K562 (cell line): ENCODE data around the gene B4GALT7. TPM values are rescaled to one million over a fixed set of nuclear protein-coding genes. Genes with fewer than 3 reads are reported as not detected.

Experiments
- ARID1B ChIP-seq: fragments of 450-650 bp; IDR thresholded peaks from 2 replicates; pipeline ENCODE4 v1.6.1; 2016; ENCODE audit warnings: antibody characterized with exemption, mild to moderate bottlenecking, inconsistent platforms
- ATF1 ChIP-seq, 2 experiments: fragments of 450-650 bp in 1 of 2; IDR thresholded peaks; 2 replicates each; pipeline ENCODE4 v1.6.1; 2016; ENCODE audit warnings: missing compliant biosample characterization in 1 of 2, missing genetic modification characterization in 1 of 2
- CCAR2 ChIP-seq: fragments of 200-400 bp; formaldehyde crosslinking; IDR thresholded peaks from 2 replicates; pipeline ENCODE4 v1.6.1; 2017; ENCODE audit warnings: mild to moderate bottlenecking, low read depth, low read length
- CCNT2 ChIP-seq: IDR thresholded peaks from 2 replicates; pipeline ENCODE4 v1.6.1; 2011; ENCODE audit warnings: borderline replicate concordance, low read depth, mild to moderate bottlenecking, moderate library complexity, mixed read lengths, low read length; ENCODE audit not compliant: insufficient read length; ENCODE audit errors: extremely low read depth
- ESRRA ChIP-seq: fragments of 450-650 bp; IDR thresholded peaks from 2 replicates; pipeline ENCODE4 v1.6.1; 2014; ENCODE audit warnings: low read depth, mild to moderate bottlenecking, moderate library complexity, borderline replicate concordance
- KAT2B ChIP-seq: IDR thresholded peaks from one replicate; pipeline ENCODE4 v1.6.1; 2012; ENCODE audit warnings: low read depth, mild to moderate bottlenecking, control low read depth, inconsistent platforms, low read length, moderate library complexity
- KAT7 ChIP-seq: sonication (generic); formaldehyde crosslinking; IDR thresholded peaks from 2 replicates; pipeline ENCODE4 v1.8.0; 2022; ENCODE audit warnings: missing genetic modification reagents, mild to moderate bottlenecking, borderline replicate concordance
- MCM7 ChIP-seq, 2 experiments: fragments of 450-650 bp; IDR thresholded peaks; 2 replicates each; pipeline ENCODE4 v1.6.1; 2016 to 2018
- NCOA4 ChIP-seq: fragments of 450-650 bp; IDR thresholded peaks from 2 replicates; pipeline ENCODE4 v1.6.1; 2018; ENCODE audit warnings: mild to moderate bottlenecking; ENCODE audit not compliant: partially characterized antibody
- ZBTB7A ChIP-seq: IDR thresholded peaks from 2 replicates; pipeline ENCODE4 v1.6.1; 2011; ENCODE audit warnings: low read depth, mild to moderate bottlenecking, low read length, moderate library complexity, borderline replicate concordance; ENCODE audit not compliant: control insufficient read depth
- ZNF324 ChIP-seq: fragments of 250-450 bp; sonication (Bioruptor Pico); IDR thresholded peaks from 2 replicates; pipeline ENCODE4 v1.4.0; 2020; ENCODE audit warnings: mild to moderate bottlenecking
- ZNF668 ChIP-seq: fragments of 250-450 bp; sonication (Bioruptor Pico); IDR thresholded peaks from 2 replicates; pipeline ENCODE4 v1.8.0; 2022; ENCODE audit warnings: mild to moderate bottlenecking, inconsistent platforms
- polyA plus RNA-seq, 8 experiments: library from polyadenylated mRNA; depleted of rRNA in 4 of 8; stranded (reverse) in 5 of 8; unstranded in 3 of 8; fragments of >200 nt; fragmentation: Nextera tagmentation in 2 of 8; fragmentation: Illumina TruSeq in 1 of 8; extraction: Ambion mirVana in 2 of 8; extraction: Trizol in 1 of 8; gene quantifications; 2 replicates each; pipeline versions ENCODE4 v1.2.1 to v1.2.3, GENCODE V29; 2011 to 2014; ENCODE audit warnings: inconsistent platforms in 1 of 8, missing spikeins in 1 of 8
- total RNA-seq, 7 experiments: library from RNA; depleted of rRNA in 6 of 7; stranded (reverse); fragments of >200 nt in 6 of 7; fragmentation: Illumina TruSeq in 2 of 7; extraction: Trizol in 2 of 7; gene quantifications; 2 replicates each; pipeline versions ENCODE4 v1.2.1 to v1.2.3, GENCODE V29; 2011 to 2021; ENCODE audit warnings: low replicate concordance in 1 of 7
- TF ChIP-seq, protein P1 (sequence below): fragments of 250-450 bp; sonication (Bioruptor Pico); IDR thresholded peaks from 2 replicates; pipeline ENCODE4 v1.4.0; 2020; ENCODE audit warnings: mild to moderate bottlenecking, moderate library complexity
- TF ChIP-seq, protein P2 (sequence below): sonication (generic); formaldehyde crosslinking; IDR thresholded peaks from 2 replicates; pipeline ENCODE4 v1.8.0; 2023; ENCODE audit warnings: mild to moderate bottlenecking, missing genetic modification reagents
- TF ChIP-seq, protein P3 (sequence below): sonication (generic); formaldehyde crosslinking; IDR thresholded peaks from 2 replicates; pipeline ENCODE4 v1.8.0; 2023; ENCODE audit warnings: mild to moderate bottlenecking, missing genetic modification reagents
- TF ChIP-seq, protein P4 (sequence below): IDR thresholded peaks from 2 replicates; pipeline ENCODE4 v1.6.1; 2011; ENCODE audit warnings: borderline replicate concordance, low read depth, mild to moderate bottlenecking, moderate library complexity, low read length; ENCODE audit not compliant: insufficient read depth, poor library complexity, severe bottlenecking

The B4GALT7 gene
- total and polyA plus RNA-seq, 9 of the 15 experiments (the other 6 are each of a cell fraction or from before 2014, with no cell fraction given): 0.34 to 17.7 (median 9.1) TPM

DNA sequence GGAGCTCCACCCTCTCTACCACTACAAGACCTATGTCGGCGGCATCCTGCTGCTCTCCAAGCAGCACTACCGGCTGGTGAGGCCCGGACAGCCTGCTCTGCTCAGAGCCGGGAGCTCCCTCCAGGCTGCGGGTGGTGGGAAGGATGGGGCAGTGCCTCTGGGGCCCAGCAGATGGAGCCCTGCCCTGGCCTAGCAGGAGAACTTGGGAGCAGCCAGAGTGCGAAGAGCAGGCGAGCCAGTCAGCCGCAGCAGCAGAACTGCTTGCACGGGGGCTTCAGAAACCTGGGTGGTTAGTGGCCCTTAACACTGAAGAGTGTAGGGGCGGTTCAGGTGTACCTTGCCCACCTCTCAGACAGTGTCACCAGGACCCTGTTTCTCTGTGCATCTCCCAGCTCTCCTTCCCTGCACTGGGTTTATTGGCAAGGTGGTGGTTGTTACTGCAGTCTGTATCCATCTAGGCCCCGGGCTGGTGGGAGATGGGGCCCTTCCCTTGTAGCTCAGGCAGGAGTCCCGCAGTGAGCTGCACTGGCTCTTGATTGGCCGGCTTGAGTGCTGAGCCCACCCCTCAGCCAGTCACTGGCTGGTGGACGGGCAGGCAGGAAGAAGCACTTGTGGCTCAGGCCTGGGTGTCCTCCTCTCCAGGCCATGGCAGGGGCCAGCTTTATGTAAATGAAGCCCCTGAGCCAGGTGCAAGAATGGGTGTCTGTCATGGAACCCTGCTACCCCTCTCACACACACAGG, 7.7 kb downstream of the B4GALT7 start (continued):
- TF ChIP-seq KAT2B (no peak), NCOA4 (no peak), ARID1B (no peak), ZNF668 (CRISPR knock-in tag) (no peak), ATF1 (CRISPR knock-in tag; IDR thresholded peaks at IDR 0.05) (no peak), ATF1 (tag; IDR thresholded peaks at IDR 0.05) (no peak), KAT7 (CRISPR knock-in tag) (no peak), ZBTB7A (no peak), ESRRA (no peak), ZNF324 (CRISPR knock-in tag) (no peak), MCM7 (IDR thresholded peaks at IDR 0.05) (no peak), CCNT2 (no peak), CCAR2 (no peak)
- TF ChIP-seq, protein P1, sequence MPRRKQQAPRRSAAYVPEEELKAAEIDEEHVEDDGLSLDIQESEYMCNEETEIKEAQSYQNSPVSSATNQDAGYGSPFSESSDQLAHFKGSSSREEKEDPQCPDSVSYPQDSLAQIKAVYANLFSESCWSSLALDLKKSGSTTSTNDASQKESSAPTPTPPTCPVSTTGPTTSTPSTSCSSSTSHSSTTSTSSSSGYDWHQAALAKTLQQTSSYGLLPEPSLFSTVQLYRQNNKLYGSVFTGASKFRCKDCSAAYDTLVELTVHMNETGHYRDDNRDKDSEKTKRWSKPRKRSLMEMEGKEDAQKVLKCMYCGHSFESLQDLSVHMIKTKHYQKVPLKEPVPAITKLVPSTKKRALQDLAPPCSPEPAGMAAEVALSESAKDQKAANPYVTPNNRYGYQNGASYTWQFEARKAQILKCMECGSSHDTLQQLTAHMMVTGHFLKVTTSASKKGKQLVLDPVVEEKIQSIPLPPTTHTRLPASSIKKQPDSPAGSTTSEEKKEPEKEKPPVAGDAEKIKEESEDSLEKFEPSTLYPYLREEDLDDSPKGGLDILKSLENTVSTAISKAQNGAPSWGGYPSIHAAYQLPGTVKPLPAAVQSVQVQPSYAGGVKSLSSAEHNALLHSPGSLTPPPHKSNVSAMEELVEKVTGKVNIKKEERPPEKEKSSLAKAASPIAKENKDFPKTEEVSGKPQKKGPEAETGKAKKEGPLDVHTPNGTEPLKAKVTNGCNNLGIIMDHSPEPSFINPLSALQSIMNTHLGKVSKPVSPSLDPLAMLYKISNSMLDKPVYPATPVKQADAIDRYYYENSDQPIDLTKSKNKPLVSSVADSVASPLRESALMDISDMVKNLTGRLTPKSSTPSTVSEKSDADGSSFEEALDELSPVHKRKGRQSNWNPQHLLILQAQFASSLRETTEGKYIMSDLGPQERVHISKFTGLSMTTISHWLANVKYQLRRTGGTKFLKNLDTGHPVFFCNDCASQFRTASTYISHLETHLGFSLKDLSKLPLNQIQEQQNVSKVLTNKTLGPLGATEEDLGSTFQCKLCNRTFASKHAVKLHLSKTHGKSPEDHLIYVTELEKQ (CRISPR knock-in tag): no peak
- TF ChIP-seq, protein P2, sequence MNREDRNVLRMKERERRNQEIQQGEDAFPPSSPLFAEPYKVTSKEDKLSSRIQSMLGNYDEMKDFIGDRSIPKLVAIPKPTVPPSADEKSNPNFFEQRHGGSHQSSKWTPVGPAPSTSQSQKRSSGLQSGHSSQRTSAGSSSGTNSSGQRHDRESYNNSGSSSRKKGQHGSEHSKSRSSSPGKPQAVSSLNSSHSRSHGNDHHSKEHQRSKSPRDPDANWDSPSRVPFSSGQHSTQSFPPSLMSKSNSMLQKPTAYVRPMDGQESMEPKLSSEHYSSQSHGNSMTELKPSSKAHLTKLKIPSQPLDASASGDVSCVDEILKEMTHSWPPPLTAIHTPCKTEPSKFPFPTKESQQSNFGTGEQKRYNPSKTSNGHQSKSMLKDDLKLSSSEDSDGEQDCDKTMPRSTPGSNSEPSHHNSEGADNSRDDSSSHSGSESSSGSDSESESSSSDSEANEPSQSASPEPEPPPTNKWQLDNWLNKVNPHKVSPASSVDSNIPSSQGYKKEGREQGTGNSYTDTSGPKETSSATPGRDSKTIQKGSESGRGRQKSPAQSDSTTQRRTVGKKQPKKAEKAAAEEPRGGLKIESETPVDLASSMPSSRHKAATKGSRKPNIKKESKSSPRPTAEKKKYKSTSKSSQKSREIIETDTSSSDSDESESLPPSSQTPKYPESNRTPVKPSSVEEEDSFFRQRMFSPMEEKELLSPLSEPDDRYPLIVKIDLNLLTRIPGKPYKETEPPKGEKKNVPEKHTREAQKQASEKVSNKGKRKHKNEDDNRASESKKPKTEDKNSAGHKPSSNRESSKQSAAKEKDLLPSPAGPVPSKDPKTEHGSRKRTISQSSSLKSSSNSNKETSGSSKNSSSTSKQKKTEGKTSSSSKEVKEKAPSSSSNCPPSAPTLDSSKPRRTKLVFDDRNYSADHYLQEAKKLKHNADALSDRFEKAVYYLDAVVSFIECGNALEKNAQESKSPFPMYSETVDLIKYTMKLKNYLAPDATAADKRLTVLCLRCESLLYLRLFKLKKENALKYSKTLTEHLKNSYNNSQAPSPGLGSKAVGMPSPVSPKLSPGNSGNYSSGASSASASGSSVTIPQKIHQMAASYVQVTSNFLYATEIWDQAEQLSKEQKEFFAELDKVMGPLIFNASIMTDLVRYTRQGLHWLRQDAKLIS (CRISPR knock-in tag): no peak
- TF ChIP-seq, protein P3, sequence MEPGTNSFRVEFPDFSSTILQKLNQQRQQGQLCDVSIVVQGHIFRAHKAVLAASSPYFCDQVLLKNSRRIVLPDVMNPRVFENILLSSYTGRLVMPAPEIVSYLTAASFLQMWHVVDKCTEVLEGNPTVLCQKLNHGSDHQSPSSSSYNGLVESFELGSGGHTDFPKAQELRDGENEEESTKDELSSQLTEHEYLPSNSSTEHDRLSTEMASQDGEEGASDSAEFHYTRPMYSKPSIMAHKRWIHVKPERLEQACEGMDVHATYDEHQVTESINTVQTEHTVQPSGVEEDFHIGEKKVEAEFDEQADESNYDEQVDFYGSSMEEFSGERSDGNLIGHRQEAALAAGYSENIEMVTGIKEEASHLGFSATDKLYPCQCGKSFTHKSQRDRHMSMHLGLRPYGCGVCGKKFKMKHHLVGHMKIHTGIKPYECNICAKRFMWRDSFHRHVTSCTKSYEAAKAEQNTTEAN (CRISPR knock-in tag): no peak
- TF ChIP-seq, protein P4, sequence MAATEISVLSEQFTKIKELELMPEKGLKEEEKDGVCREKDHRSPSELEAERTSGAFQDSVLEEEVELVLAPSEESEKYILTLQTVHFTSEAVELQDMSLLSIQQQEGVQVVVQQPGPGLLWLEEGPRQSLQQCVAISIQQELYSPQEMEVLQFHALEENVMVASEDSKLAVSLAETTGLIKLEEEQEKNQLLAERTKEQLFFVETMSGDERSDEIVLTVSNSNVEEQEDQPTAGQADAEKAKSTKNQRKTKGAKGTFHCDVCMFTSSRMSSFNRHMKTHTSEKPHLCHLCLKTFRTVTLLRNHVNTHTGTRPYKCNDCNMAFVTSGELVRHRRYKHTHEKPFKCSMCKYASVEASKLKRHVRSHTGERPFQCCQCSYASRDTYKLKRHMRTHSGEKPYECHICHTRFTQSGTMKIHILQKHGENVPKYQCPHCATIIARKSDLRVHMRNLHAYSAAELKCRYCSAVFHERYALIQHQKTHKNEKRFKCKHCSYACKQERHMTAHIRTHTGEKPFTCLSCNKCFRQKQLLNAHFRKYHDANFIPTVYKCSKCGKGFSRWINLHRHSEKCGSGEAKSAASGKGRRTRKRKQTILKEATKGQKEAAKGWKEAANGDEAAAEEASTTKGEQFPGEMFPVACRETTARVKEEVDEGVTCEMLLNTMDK: peak; percentile 82
